GM18873 (cell line): ENCODE measurements around the gene AXIN2.
"Not testable (repeated sequence)": the region's sequence is repeated elsewhere in the genome, so short reads cannot be mapped to it uniquely, and the experiment has no call there.

Source experiments
- ATAC-seq: cut with Tn5 transposase; IDR thresholded peaks from one replicate; pipeline ENCODE4 v1.9.1; 2021; ENCODE audit warnings: mild to moderate bottlenecking, moderate library complexity, moderate number of reproducible peaks; ENCODE audit not compliant: unreplicated experiment, low FRiP score

Gene AXIN2

DNA sequence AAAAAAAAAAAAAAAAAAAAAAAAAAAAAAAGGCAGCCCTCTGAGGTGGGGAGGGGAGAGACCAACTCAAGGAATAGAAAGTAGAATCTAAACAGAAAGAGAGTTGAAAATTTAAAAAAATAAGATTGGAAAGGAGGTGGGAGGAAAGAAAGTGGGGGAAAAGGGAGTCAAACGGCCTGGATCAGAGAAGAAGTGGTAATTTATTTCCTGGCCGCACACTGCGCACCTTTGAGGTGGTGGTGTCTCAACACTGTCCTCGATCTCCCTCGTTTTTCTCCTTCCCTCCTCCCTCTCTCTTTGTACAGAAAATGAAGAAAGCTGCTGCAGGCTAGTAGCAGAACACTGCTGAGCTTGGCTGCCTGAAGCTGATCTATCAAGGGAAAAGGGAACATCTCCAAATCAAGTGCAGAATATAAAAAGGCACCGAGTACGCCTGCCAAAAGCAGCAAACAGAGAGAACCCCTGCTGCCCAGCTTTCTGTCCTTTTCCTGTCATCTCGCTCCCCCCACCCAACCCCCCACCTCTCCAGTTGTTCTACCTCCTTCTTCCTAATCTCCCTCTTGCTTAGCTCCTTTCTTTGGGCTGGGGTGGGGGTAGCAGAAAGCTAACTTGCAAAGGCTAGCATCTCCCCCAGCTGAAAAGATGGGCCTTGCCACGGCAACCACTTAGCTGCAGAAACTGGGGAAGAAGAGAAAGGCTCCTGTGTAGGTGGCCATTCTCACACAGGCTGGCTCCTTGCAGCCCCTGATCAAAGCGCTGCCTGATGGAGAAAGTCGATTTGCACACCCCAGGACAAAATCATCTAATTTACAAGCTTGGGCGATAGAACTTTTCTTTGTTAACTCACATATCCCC, 22.5 kb downstream of the AXIN2 start:
- no peak for ATAC-seq

DNA sequence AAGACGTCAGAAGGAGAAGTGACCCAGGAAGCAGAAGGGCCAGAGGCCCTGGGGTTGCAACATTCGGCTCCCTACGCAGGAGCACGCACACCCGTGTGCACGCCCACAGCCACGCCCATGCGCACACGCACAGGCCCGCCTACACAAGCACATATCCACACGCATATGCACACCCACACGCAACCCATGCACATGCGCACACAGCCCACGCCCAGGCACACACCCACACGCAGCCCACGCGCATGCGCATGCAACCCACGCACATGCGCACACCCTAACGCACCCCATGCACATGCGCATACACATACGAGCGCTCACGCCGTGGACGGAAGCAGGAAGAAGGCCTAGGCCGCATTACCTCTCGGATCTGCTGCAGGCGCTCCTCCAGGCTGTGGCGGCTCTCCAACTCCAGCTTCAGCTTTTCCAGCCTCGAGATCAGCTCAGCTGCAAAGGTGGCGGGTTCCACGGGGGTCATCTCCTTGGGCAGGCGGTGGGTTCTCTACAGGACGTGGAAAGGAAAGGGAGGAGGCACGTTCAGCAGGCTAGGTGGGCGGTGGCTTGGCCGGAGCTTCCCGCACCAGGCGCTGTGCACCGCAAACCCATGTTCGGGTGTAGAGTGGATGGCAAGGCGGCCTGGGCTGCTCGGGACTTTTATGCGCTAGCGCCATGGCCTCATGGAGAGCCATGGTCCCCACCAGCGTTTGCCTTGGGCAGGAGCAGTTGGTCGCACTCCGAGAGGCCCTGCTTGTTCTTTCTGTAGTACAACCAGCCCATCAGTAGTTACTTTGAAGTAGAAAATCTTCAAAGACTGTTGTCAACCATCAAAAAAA, 23.4 kb downstream of the AXIN2 start:
- ATAC-seq, result no peak

DNA sequence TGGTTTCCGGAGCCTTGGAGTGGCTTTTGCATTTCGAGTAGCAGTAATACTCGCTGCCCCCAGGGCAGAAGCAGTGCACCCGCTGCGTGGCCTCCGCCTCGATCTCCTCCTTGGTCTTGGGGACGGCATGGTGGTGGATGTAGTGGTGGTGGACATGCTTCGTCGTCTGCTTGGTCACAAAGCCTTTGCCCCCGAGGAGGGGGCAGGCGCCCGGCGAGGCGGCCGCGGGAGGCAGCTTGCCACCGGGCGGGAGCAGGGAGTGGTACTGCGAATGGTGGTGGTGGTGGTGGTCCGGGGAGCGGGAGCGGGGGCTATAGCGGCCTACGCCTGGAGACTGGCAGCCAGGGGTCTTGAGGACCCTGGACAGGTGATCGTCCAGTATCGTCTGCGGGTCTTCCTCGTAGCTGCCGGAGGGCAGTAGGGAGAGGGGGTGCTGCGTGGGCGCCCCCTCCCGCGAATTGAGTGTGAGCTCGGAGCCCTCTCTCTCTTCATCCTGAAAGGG, 24.1 kb downstream of the AXIN2 start:
- no peak for ATAC-seq

DNA sequence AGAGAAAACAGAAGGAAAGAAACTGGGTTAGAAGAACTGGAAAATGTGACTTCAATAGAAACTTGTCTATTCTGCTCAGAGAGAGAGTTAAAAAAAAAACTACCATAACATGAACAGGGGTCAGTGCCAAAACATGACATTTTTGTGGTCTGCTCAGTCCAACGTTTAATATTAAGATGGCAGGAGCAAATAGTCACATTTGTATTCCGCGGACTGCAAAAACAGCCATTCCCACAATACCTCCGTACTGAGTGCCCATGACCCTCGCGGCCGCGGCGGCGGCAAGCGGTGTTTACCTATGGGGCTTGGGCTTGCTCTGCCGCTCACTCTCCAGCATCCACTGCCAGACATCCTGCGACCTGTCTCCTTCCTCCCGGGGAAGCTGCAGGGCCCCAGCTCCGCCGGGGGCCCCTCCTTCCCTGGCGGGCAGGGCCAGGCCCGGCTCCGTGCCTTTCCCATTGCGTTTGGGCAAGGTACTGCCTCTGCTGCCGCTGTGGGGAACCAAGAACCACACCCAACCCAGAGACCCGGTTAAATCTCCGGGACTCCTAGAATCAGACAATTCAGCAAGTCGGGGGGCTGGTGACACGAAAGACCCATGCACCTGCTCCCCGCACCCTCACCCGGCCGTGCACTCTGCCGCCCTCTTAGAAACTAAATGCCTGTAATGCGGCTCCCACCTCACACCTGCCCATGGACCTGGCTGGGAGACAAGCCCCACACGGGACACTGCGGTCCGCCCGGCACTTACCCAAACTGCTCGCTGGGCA, 24.7 kb downstream of the AXIN2 start:
- ATAC-seq, result no peak

DNA sequence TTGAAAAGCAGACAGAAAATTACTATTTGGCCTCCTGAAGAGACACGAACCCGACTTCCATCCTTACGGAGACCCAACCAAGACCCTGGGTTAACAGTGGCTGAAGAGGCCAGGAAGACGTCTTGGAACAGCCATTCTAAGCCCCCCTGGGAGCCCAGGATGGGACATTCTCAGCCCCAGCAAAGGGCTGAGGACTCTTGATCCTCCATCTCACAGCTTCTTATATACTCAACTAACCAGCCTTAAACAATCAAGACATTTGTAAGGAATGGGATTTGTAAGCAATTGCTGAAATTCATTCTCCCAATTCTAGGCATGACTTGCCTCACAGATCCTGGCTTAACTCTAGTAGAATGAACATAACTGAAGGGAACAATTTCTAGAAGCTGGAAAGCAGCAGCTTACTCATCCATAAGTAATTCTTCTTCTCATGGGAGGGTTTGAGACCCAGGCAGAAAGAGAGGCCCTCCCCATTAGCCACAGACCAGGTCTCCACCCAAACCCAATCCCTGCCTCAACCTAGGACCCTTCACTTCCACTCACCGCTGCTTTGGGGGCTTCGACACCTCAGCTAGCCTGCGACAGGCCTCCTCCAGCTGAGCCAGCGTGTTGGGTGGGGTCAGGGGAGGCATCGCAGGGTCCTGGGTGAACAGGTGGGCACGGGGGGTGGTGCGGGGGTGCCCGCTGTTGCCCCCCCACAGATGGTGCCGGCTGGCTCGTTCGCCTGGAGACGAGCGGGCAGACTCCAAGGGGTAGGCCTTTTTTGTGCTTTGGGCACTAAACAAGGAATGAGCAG, 25.5 kb downstream of the AXIN2 start:
- no peak for ATAC-seq

DNA sequence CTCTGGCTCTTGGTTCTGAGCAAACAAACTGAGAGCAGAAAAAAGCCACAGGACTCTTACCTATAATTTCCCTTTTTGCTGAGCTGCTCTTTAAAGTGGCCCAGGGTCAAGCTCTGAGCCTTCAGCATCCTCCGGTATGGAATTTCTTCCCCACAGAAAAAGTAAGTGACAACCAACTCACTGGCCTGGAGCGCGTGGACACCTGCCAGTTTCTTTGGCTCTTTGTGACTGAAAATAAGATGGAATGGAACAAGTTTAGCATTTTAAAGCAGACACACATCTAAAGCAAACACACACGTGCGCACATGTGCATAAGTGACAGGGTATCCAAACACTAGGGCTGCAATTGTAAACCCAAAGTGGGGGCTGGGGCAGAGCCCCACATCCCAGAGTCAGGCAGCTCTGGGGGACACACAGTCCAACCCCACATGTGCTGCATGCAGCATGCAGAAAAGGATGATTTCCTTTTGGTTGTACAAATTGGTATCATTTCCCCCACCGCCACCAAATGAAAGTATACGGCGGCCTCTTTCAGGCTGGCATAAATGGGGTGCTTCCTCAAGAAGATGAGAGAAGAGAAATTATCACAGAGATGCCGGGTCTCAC, 27.5 kb downstream of the AXIN2 start:
- ATAC-seq, result no peak

DNA sequence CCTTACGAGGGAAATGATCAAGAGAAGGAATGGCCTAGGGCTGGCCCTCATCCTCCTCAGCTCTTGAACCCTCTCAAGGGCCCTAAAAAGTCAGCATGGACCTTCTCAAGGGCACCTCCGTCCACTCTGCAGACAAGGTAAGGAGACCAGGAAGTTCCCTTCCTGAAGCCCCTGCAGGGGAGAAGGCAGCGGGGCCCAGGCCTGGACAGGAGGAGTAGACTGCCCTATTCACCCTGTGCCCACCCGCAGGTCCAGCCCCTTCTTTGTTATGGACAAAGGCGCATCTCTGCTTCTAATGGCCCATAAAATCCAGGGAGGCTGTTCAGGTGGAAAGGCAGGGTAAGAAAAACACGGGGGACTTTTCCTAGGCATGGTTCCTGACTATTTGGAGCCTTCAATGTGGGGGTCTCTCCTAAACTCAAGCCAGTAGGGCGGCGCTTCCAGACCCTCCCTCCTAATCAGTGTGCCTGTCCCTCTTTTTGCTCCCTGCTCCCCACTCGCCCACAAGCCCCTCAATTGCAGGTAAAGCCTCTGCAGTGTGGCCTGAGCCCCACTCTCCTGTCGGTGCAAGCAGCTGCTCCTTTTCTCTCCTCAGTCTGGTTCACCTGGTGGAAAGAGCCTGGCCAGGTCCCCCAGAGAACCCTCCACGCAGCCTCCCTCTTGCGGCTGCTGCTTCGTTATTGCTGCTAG, 28.2 kb downstream of the AXIN2 start:
- ATAC-seq, result no peak

DNA sequence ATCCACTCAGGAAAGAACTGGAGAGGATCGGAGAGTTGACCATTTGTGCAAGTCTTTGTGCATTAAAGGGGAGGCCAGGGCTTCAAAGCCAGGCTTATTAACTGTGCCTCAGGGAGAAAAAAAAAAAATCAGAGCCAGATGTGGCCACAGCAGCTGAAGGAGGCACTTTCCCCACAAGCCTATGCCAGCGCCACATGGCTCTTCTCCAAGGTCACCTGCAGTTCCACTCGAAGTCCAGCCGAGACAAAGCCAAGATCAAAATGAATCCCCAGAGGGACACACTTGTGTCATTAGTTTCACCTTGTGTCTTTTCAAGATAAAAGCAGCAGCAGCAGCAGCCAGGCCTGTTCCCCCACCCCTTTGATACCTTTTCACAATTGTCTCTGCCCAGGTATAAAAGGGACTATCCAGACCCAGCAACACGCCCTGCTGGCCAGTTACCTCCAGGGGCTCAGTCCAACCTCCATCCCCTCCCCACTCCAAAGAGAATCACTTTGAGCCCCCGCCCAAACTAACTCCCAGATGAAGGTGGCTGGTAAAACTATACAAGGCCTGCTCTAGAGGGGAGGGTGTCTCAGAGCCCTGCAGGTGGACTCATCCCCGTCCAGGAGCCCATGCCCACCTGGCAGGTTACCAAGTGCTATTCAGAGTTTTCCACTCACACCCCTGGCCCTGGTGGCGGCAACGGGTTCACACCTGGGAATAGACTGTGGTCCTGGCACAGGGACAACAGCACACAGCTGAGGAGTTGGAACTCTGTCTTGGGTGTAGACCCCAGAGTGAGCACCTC, 29.2 kb downstream of the AXIN2 start:
- no peak for ATAC-seq

DNA sequence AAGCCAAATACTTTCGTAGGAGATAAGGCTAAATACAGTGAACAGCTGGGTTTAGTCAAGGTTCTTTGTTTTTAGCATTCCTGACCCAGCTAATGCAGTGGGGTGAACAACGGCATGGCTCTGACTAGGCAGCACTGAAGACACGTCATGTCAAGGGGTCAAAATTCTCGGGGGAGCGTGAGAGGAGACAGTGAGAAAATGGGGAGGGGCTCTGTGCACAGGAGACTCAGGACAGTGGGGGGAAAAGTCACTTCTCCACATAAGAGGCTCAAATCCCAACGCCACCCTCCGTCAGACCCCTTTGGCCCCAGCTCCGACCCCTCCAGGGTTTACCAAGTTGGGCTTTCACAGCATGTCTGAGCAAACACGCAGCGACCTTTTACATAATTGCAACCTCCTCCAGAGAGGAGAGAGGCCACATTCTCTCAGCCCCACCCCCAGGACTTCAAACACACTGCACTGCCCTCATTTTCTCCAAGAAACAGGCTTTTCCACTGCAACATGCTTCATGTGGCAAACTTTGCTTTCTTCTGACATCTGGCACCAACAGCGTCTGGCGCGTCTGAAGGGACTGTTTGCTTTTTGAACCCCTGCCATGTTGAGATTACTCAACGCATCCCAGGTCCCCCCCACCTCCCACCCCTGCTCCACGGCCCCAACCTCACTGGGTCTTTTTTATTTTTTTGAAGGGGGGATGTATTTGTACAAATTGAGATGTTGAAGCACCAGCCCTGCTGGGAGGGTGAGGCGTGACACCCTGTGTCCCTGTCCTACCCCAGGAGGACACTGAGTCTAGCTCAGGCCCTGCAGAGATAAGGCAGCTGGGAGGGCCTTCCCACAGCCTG, 30.0 kb downstream of the AXIN2 start:
- no peak for ATAC-seq

DNA sequence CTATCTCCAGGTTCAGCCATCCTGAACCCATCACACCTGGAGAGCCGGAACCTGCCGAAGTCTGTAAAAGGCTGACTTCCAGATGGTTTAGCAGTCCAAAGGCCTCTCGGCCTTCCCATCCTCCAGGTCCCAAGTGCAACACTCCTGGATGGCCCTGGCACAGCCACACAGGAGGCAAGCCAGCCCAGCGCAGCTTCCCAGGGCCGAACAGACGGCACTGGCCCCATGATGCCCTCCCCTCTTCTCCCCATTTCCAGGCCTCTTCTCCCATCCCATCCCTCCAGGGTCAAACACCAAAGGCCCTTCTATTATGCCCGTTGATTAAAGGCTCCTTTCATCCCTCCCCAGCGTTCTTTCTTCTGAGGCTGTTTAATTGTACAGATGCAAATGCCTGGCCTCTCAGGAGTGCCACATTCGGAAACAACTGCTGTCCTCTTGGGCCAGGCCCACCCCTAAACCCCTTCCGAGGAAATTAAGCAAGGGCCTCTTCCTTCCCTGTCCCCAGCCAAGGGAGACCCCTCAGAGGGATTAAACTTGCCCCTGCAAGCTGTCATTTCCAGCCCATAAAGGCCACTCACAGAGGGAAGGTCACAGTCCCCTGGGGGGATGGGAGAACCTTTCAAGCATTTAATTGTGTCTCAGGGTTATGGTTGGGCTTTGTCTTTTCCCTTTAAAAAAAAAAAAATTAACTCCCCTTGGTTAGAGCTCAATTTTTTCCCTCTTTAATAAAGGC, 30.8 kb downstream of the AXIN2 start:
- ATAC-seq, result no peak

DNA sequence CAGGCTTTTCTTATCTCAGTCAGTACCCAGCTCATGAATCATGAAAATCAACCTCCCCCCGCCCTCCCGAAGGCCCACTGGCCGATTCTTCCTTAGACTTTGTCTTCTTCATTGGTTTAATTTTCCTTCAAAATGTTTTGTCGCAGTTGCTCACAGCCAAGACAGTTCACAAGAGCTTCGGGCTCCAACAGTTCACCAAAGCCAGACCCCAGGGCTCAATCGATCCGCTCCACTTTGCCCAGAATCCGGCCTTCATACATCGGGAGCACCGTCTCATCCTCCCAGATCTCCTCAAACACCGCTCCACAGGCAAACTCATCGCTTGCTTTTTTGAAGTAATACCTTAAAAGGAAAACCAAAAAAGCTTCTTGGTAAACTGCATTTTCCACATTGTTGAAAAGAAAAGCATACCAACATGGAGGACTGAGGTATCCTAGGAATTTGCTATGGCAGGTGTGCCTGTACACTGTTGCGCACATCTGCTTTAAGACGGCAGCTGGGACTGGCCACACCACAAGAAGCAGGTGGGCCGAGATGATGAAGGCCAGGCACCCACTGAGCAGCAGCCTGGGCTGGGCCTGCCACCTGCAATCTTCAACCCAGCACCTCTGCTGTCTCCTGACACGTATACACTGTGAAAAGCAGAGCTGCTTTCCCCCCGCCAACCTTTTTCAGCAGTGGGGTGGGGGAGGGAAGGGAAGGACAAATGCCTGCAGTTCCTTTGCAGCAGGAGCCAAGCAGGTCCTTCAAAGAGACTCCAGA, 31.5 kb downstream of the AXIN2 start:
- no peak for ATAC-seq

DNA sequence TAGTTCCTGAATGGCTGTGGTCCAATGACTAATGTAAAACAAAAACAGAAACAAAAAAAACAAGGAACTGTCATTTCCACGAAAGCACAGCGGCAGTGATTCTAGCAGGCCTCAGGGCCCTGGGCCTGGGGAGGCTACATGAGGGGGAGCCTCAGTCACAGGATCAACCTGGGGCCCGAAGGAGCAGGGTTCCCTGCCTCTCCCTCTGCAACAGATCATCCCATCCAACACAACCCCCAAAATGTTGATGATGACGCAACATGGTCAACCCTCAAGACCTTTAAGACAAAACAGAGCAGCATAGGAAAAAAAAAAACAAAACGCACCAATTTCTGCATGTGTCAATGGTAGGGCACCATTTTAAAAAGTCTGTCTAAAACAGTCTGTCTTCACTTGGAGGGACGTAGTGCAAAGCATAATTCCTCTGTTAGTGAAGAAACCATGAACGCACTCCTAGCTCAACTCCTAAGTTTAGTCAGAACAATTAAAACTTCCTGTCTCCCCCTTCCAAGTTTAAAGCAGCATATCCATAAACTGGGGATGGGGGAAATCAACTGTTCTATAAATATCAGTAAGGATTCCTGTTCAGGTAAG, 32.3 kb downstream of the AXIN2 start:
- ATAC-seq, result no peak

DNA sequence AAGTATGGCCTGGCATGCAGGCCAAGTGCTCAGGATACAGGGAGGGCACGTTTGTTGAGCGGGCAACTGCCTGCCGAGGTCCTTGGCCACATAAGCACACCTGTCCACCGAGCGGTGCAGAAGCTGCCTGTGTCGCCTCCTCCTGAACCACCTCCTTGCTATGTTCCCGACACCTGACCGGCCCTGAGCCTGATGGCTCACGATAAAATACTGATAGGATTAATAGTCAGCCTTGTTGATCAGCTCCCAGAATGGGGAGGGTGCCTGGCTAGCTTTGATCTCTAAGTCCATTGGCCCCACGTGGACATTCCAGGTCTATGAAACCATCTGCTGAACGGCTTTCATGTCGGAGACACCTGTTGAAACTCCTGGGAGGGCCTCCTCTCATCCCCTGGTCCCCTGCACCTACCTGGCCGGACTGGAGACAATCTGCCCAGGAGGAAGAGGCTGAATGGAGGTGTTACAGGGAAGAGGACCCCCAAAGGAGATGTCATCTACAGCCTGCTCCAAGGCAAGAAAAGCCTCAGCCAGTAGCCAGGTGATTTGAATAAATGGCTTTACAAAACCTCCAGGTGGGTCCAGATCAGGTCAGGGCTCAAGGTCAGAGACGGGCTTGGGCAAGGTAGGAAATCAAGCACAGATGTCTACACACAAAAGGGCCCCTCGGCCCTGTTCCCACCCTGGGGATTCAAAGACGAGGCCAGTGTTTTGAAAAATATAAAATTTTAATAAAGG, 33.4 kb downstream of the AXIN2 start:
- no peak for ATAC-seq

DNA sequence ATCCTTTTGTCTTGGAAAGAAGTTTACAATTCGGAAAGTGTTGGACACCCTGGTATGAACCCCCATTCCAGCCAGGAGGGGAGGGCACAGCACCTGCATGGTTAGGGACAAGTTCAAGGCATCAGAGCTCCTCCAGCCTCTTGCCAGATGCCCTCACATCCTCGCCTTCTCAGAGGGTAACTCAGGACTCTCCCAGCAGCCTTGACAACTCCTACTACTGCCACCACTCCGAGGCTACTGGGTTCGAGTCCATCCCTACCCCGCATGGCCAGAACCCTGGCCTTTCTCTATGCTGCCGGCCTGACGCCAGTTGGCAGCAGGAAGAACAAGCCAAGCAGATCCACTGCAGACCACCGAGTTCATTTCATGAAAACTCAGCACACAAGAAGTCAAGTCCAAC, 34.1 kb downstream of the AXIN2 start:
- ATAC-seq, result no peak

DNA sequence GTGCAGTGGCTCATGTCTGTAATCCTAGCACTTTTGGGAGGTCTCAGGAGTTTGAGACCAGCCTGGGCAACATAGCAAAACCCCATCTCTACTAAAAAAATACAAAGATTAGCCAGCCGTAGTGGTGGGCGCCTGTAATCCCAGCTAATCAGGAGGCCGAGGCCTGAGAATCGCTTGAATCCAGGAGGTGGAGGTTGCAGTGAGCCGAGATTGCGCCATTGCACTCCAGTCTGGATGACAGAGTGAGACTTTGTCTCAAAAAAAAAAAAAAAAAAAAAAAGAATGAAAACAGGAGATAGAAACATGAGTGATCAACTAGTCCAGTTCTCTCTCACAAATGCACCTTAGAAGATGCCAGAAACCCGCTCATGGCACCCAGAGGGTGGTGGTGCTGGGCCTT, 34.6 kb downstream of the AXIN2 start:
- ATAC-seq, result not testable (repeated sequence)
